HepG2 (cell line): Measurements from ENCODE around the gene GDE1. TPM values are rescaled to one million over a fixed set of nuclear protein-coding genes. Genes with fewer than 3 reads are reported as not detected.

ENCODE experiments used
- ATAC-seq: fragments of 200-7000 bp; cut with Tn5 transposase; 3 replicates; pipeline ENCODE4 v1.9.1; 2020; ENCODE audit warnings: mild to moderate bottlenecking, moderate library complexity
- BruUV-seq: library from RNA; stranded (reverse); fragments of 400-500 nt; replicated peaks from 2 replicates; lab custom pipeline; 2021; lab: Mats Ljungman, UMichigan
- CTCF ChIA-PET: fragments of 300-600 bp; formaldehyde crosslinking; extraction: SDS; loops from one replicate; lab custom pipeline; 2021; ENCODE audit warnings: low total read pairs, inconsistent platforms, low intra/inter-chr PET ratio; lab: Yijun Ruan, JAX
- POLR2A ChIA-PET: fragments of 350-600 bp; sonication (Branson Sonifier 250); formaldehyde crosslinking; loops from one replicate; lab custom pipeline; 2020; ENCODE audit warnings: antibody characterized with exemption, inconsistent platforms; lab: Yijun Ruan, JAX
- DNase-seq: peaks from one replicate; pipeline ENCODE4 v3.0.0-alpha.2; 2015; ENCODE audit warnings: low spot score
- FAIRE-seq: peaks from 3 replicates; lab custom pipeline; 2011; peaks lifted over from hg19 to GRCh38; lab: Jason Lieb, UNC
- H2AFZ ChIP-seq: one replicate; pipeline ENCODE4 v1.6.1; 2011; ENCODE audit warnings: low read length, inconsistent platforms
- H3K27ac ChIP-seq: fragments of 300-600 bp; 3 replicates; pipeline ENCODE4 v1.8.0; 2011; ENCODE audit warnings: mixed run types, mild to moderate bottlenecking, mixed read lengths, low read length, inconsistent platforms; ENCODE audit not compliant: insufficient read depth; ENCODE audit errors: extremely low read length
- H3K27me3 ChIP-seq, 2 experiments: fragments of 200-600 bp in 1 of 2; 2 replicates in 1 of 2; 3 replicates in 1 of 2; pipeline versions ENCODE4 v1.6.0 to v1.8.0; 2011; ENCODE audit warnings: low read length in 2 of 2, mild to moderate bottlenecking in 2 of 2, moderate library complexity in 2 of 2, inconsistent platforms in 1 of 2; ENCODE audit not compliant: insufficient read depth in 2 of 2, control insufficient read depth in 1 of 2
- H3K36me3 ChIP-seq, 2 experiments: fragments of 200-600 bp in 1 of 2; replicated peaks in 1 of 2; 2 replicates in 1 of 2; 3 replicates in 1 of 2; pipeline versions ENCODE4 v1.5.1 to v1.8.0; 2011; ENCODE audit warnings: low read length in 2 of 2, inconsistent platforms in 1 of 2; ENCODE audit not compliant: insufficient read depth in 2 of 2, control insufficient read depth in 1 of 2
- H3K4me1 ChIP-seq: 2 replicates; pipeline ENCODE4 v1.5.1; 2012; ENCODE audit warnings: low read length, inconsistent platforms; ENCODE audit not compliant: insufficient read depth
- H3K4me2 ChIP-seq: 2 replicates; pipeline ENCODE4 v1.6.0; 2011; ENCODE audit warnings: low read depth, low read length, inconsistent platforms
- H3K4me3 ChIP-seq, 3 experiments: fragments of 200-600 bp in 1 of 3; sonication (generic), shearing (Covaris generic) in 1 of 3; replicated peaks in 1 of 3; 2 replicates each; pipeline ENCODE4 v1.5.1; 2011 to 2016; ENCODE audit warnings: low read length in 3 of 3, inconsistent platforms in 2 of 3, low read depth in 2 of 3, mild to moderate bottlenecking in 2 of 3, control low read depth in 1 of 3, mixed read lengths in 1 of 3; ENCODE audit not compliant: insufficient read depth in 1 of 3
- H3K79me2 ChIP-seq: one replicate; pipeline ENCODE4 v1.6.1; 2011; ENCODE audit warnings: low read length, inconsistent platforms; ENCODE audit not compliant: insufficient read depth
- H3K9ac ChIP-seq: 2 replicates; pipeline ENCODE4 v1.6.0; 2011; ENCODE audit warnings: mild to moderate bottlenecking, low read depth, low read length, inconsistent platforms; ENCODE audit not compliant: insufficient read depth
- H3K9me3 ChIP-seq: 2 replicates; pipeline ENCODE4 v1.5.1; 2012; ENCODE audit warnings: mild to moderate bottlenecking, low read length
- H4K20me1 ChIP-seq: 2 replicates; pipeline ENCODE4 v1.6.0; 2011; ENCODE audit warnings: inconsistent platforms, mild to moderate bottlenecking, low read length, moderate library complexity; ENCODE audit not compliant: insufficient read depth
- HNRNPUL1 ChIP-seq: fragments of 200-400 bp; formaldehyde crosslinking; IDR thresholded peaks from 2 replicates; pipeline ENCODE4 v1.6.1; 2017; ENCODE audit warnings: low read depth, mild to moderate bottlenecking, low read length, moderate library complexity
- KAT2B ChIP-seq: fragments of 150-350 bp; IDR thresholded peaks from 2 replicates; pipeline ENCODE4 v1.6.1; 2014; ENCODE audit warnings: low read depth, low read length, borderline replicate concordance
- KDM5B ChIP-seq: sonication (generic); formaldehyde crosslinking; IDR thresholded peaks from 2 replicates; pipeline ENCODE4 v1.4.0; 2020; ENCODE audit warnings: missing genetic modification reagents, mild to moderate bottlenecking, borderline replicate concordance
- PTBP1 ChIP-seq: fragments of 200-400 bp; formaldehyde crosslinking; IDR thresholded peaks from 2 replicates; pipeline ENCODE4 v1.6.1; 2018; ENCODE audit warnings: low read length, low read depth; ENCODE audit not compliant: poor library complexity, severe bottlenecking
- SRSF9 ChIP-seq: fragments of 200-400 bp; formaldehyde crosslinking; IDR thresholded peaks from 2 replicates; pipeline ENCODE4 v1.6.1; 2018; ENCODE audit warnings: borderline replicate concordance, mild to moderate bottlenecking, low read depth, low read length; ENCODE audit not compliant: insufficient read depth, poor library complexity, severe bottlenecking
- TP53 ChIP-seq: sonication (generic); formaldehyde crosslinking; conservative IDR thresholded peaks from 2 replicates; pipeline ENCODE4 v1.4.0; 2020; ENCODE audit warnings: missing genetic modification reagents
- ZNF382 ChIP-seq: sonication (generic); formaldehyde crosslinking; IDR thresholded peaks from 2 replicates; pipeline ENCODE4 v1.5.0; 2020; ENCODE audit warnings: missing genetic modification reagents, mild to moderate bottlenecking, borderline replicate concordance
- ZNF547 ChIP-seq: sonication (generic); formaldehyde crosslinking; IDR thresholded peaks from 2 replicates; pipeline ENCODE4 v1.5.1; 2020; ENCODE audit warnings: mild to moderate bottlenecking, missing genetic modification reagents
- ZNF567 ChIP-seq: sonication (generic); formaldehyde crosslinking; IDR thresholded peaks from 2 replicates; pipeline ENCODE4 v1.8.1; 2023; ENCODE audit warnings: mild to moderate bottlenecking, missing genetic modification reagents, borderline replicate concordance
- ZNF75D ChIP-seq: sonication (generic); formaldehyde crosslinking; IDR thresholded peaks from 2 replicates; pipeline ENCODE4 v1.8.1; 2023; ENCODE audit warnings: missing genetic modification reagents, mild to moderate bottlenecking, borderline replicate concordance
- WGBS: methylation state at CpG from one replicate; pipeline ENCODE4 v1.1.6; 2017; ENCODE audit warnings: low lambda C conversion rate; 5-methylcytosine and 5-hydroxymethylcytosine counted together
- in situ Hi-C: cut with HindIII; loops from 2 replicates; pipeline ENCODE4 v1.10.0; 2017; ENCODE audit warnings: low pct_unique_long_range_greater_than_20kb; ENCODE audit not compliant: extremely low pct_ligation_motif_present
- intact Hi-C: fragments of 100-400 bp; cut with micrococcal nuclease; formaldehyde crosslinking; loops from one replicate; pipeline ENCODE4 v1.10.0; 2022; ENCODE audit not compliant: unreplicated experiment
- polyA plus RNA-seq, 8 experiments: library from polyadenylated mRNA; depleted of rRNA in 3 of 8; stranded (reverse) in 7 of 8; unstranded in 1 of 8; fragments of >200 nt; fragmentation: Illumina TruSeq in 4 of 8; extraction: Trizol in 4 of 8; gene quantifications; 2 replicates each; pipeline versions ENCODE4 v1.2.1 to v1.2.3, GENCODE V29; 2011 to 2016; ENCODE audit warnings: low read depth in 4 of 8, missing spikeins in 1 of 8, mixed read lengths in 1 of 8; ENCODE audit not compliant: insufficient read depth in 1 of 8
- total RNA-seq, 5 experiments: library from RNA; depleted of rRNA; stranded (reverse); fragments of >200 nt; fragmentation: Illumina TruSeq; extraction: Trizol; gene quantifications; 2 replicates each; pipeline ENCODE4 v1.2.3, GENCODE V29; 2016; ENCODE audit warnings: low read depth in 1 of 5
- TF ChIP-seq, protein P1 (sequence below): IDR thresholded peaks from 2 replicates; pipeline ENCODE4 v1.6.1; 2016; ENCODE audit warnings: missing compliant biosample characterization, missing genetic modification reagents, borderline replicate concordance

GDE1 gene
- total and polyA plus RNA-seq, 2 of the 13 experiments (the other 11 are each of a cell fraction or from before 2014, with no cell fraction given): 35.9 to 59.0 TPM

DNA sequence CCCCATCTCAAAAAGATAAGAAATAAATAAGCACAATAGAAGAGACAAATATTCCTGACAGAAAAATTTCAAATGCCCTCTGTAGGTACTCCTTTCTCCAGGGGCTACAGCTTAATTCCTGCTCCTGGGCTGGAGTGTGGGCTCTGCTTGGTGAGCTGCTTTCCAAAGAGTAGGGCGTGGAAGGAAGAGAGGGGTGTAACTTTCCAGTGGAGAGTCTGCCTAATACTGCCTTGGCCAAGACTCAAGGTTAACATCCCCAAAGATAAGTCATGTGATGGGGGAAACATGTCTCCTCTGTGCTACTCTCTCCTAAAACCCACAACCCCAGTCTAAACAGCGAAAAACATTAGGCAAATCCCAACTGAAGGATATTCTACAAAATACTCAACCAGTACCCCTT, 61.5 kb downstream of the GDE1 start:
- FAIRE-seq: no peak
- no peak for TF ChIP-seq TP53
- TF ChIP-seq KAT2B: no peak
- no peak for TF ChIP-seq HNRNPUL1
- no peak for TF ChIP-seq ZNF382 (CRISPR knock-in tag)
- TF ChIP-seq, protein P1, sequence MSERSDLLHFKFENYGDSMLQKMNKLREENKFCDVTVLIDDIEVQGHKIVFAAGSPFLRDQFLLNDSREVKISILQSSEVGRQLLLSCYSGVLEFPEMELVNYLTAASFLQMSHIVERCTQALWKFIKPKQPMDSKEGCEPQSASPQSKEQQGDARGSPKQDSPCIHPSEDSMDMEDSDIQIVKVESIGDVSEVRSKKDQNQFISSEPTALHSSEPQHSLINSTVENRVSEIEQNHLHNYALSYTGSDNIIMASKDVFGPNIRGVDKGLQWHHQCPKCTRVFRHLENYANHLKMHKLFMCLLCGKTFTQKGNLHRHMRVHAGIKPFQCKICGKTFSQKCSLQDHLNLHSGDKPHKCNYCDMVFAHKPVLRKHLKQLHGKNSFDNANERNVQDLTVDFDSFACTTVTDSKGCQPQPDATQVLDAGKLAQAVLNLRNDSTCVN: no peak
- no peak for TF ChIP-seq PTBP1
- no peak for TF ChIP-seq ZNF75D (CRISPR knock-in tag)
- TF ChIP-seq KDM5B (CRISPR knock-in tag): no peak
- no peak for TF ChIP-seq ZNF547 (CRISPR knock-in tag)
- no peak for TF ChIP-seq ZNF567 (CRISPR knock-in tag)
- TF ChIP-seq SRSF9: no peak
- H3K27ac ChIP-seq: no peak overlapping the region
- H3K9me3 ChIP-seq: no peaks in the 10 kb centered on the region
- H4K20me1 ChIP-seq: no peaks in the 10 kb centered on the region
- H3K27me3 ChIP-seq: peaks cover 4 to 22% of the 10 kb centered on the region in 2 experiments; a peak in 2 of 5 replicates
- no peak overlapping the region for H3K4me2 ChIP-seq
- ChIA-PET POLR2A (no interaction called here), CTCF (no interaction called here)
- no TSS peak for BruUV-seq
- WGBS: 6% methylated on average over 2 of the region's 2 CpGs
- no peak for DNase-seq
- no peaks in the 10 kb centered on the region for H3K36me3 ChIP-seq
- ATAC-seq: no peak
- intact Hi-C loops (no loop called here), in situ Hi-C loops (no loop called here)
- H3K79me2 ChIP-seq: no peaks in the 10 kb centered on the region
- no peak overlapping the region for H2AFZ ChIP-seq
- H3K4me1 ChIP-seq: peaks cover 10% of the 10 kb centered on the region
- no peak overlapping the region for H3K4me3 ChIP-seq
- H3K9ac ChIP-seq: no peak overlapping the region
